Measurements from ENCODE around the gene CACNA1A.

- TF ChIP-seq CTCF (IDR thresholded peaks at IDR 0.05) (no peak), EZH2 (IDR thresholded peaks at IDR 0.05) (no peak), EZH2phosphoT487 (IDR thresholded peaks at IDR 0.05) (no peak)
Observed at GRCh38 chr19:13493516-13494310, 12.6 kb downstream of the CACNA1A start.

All from neural progenitor cell (in vitro differentiated cells).